A549 (cell line): ENCODE data around the gene KLHL3.

ENCODE experiments used
- CHD2 ChIP-seq: fragments of 150-350 bp; IDR thresholded peaks from 2 replicates; pipeline ENCODE4 v1.6.1; 2014; ENCODE audit warnings: low read length; ENCODE audit not compliant: partially characterized antibody
- EHMT2 ChIP-seq: fragments of 200-600 bp; sonication (generic); IDR thresholded peaks from 2 replicates; pipeline ENCODE4 v1.6.1; 2016; ENCODE audit warnings: antibody characterized with exemption, low read depth, mild to moderate bottlenecking, moderate library complexity
- EP300 ChIP-seq, 2 experiments: fragments of >200 bp; sonication (Bioruptor Twin); formaldehyde crosslinking; IDR thresholded peaks; 2 replicates in 1 of 2; 3 replicates in 1 of 2; pipeline ENCODE4 v1.6.1; 2016 to 2017
- POLR2A ChIP-seq: IDR thresholded peaks from 2 replicates; pipeline ENCODE4 v1.6.1; 2012; ENCODE audit warnings: mild to moderate bottlenecking, low read length
- RAD21 ChIP-seq, 2 experiments: fragments of >200 bp in 1 of 2; sonication (Bioruptor Twin) in 1 of 2; formaldehyde crosslinking in 1 of 2; IDR thresholded peaks in 1 of 2; conservative IDR thresholded peaks in 1 of 2; 2 replicates in 1 of 2; 3 replicates in 1 of 2; pipeline ENCODE4 v1.6.1; 2012 to 2018; ENCODE audit warnings: inconsistent platforms in 1 of 2
- RCOR1 ChIP-seq: fragments of 150-350 bp; IDR thresholded peaks from 2 replicates; pipeline ENCODE4 v1.6.1; 2014; ENCODE audit warnings: antibody characterized with exemption, low read length, low read depth
- TF ChIP-seq, protein P1 (sequence below): IDR thresholded peaks from 2 replicates; pipeline ENCODE4 v1.6.1; 2012
- TF ChIP-seq, protein P2 (sequence below): fragments of >200 bp; sonication (Bioruptor Twin); formaldehyde crosslinking; IDR thresholded peaks from 3 replicates; pipeline ENCODE4 v1.5.1; 2016
- TF ChIP-seq, protein P3 (sequence below): IDR thresholded peaks from 2 replicates; pipeline ENCODE4 v1.6.1; 2012
- TF ChIP-seq, protein P4 (sequence below): fragments of 150-350 bp; IDR thresholded peaks from 2 replicates; pipeline ENCODE4 v1.6.1; 2014; ENCODE audit warnings: low read depth, mild to moderate bottlenecking, low read length
- TF ChIP-seq, protein P5 (sequence below): fragments of 200-600 bp; sonication (generic); IDR thresholded peaks from 2 replicates; pipeline ENCODE4 v1.6.1; 2016; ENCODE audit warnings: antibody characterized with exemption, mild to moderate bottlenecking, moderate library complexity
- TF ChIP-seq, protein P6 (sequence below): fragments of >200 bp; sonication (Bioruptor Twin); formaldehyde crosslinking; IDR thresholded peaks from 3 replicates; pipeline ENCODE4 v1.6.1; 2016

DNA sequence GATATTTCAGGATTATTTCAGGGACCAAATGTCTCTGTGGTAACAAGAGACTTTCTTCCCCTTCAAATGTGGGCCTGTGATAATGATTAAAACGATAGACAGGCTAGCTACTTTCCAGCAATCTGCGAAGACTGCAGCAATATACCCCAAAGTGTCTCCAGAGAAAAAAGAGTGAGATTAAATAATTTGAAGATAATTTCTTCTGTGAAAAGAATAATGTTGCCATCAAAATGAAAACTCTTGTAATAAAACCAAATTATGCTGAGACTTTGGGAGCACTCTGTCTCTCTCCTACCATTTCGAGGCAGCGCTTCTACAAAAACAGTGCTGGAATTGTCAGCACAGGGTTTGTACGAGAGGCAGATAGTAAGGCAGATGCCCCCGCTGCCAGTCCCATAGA, 132.5 kb downstream of the KLHL3 start:
- TF ChIP-seq, protein P1, sequence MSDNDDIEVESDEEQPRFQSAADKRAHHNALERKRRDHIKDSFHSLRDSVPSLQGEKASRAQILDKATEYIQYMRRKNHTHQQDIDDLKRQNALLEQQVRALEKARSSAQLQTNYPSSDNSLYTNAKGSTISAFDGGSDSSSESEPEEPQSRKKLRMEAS, result no peak
- TF ChIP-seq, protein P2, sequence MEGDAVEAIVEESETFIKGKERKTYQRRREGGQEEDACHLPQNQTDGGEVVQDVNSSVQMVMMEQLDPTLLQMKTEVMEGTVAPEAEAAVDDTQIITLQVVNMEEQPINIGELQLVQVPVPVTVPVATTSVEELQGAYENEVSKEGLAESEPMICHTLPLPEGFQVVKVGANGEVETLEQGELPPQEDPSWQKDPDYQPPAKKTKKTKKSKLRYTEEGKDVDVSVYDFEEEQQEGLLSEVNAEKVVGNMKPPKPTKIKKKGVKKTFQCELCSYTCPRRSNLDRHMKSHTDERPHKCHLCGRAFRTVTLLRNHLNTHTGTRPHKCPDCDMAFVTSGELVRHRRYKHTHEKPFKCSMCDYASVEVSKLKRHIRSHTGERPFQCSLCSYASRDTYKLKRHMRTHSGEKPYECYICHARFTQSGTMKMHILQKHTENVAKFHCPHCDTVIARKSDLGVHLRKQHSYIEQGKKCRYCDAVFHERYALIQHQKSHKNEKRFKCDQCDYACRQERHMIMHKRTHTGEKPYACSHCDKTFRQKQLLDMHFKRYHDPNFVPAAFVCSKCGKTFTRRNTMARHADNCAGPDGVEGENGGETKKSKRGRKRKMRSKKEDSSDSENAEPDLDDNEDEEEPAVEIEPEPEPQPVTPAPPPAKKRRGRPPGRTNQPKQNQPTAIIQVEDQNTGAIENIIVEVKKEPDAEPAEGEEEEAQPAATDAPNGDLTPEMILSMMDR, result no peak
- TF ChIP-seq POLR2A (no peak), EHMT2 (no peak), CHD2 (no peak), RAD21 (conservative IDR thresholded peaks at IDR 0.05 in 1 of 2, IDR thresholded peaks at IDR 0.05 in 1 of 2) (no peak), RCOR1 (no peak), EP300 (IDR thresholded peaks at IDR 0.05) (no peak)
- TF ChIP-seq, protein P3, sequence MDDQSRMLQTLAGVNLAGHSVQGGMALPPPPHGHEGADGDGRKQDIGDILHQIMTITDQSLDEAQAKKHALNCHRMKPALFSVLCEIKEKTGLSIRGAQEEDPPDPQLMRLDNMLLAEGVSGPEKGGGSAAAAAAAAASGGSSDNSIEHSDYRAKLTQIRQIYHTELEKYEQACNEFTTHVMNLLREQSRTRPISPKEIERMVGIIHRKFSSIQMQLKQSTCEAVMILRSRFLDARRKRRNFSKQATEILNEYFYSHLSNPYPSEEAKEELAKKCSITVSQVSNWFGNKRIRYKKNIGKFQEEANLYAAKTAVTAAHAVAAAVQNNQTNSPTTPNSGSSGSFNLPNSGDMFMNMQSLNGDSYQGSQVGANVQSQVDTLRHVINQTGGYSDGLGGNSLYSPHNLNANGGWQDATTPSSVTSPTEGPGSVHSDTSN, result no peak
- TF ChIP-seq, protein P4, sequence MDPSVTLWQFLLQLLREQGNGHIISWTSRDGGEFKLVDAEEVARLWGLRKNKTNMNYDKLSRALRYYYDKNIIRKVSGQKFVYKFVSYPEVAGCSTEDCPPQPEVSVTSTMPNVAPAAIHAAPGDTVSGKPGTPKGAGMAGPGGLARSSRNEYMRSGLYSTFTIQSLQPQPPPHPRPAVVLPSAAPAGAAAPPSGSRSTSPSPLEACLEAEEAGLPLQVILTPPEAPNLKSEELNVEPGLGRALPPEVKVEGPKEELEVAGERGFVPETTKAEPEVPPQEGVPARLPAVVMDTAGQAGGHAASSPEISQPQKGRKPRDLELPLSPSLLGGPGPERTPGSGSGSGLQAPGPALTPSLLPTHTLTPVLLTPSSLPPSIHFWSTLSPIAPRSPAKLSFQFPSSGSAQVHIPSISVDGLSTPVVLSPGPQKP, result no peak
- TF ChIP-seq, protein P5, sequence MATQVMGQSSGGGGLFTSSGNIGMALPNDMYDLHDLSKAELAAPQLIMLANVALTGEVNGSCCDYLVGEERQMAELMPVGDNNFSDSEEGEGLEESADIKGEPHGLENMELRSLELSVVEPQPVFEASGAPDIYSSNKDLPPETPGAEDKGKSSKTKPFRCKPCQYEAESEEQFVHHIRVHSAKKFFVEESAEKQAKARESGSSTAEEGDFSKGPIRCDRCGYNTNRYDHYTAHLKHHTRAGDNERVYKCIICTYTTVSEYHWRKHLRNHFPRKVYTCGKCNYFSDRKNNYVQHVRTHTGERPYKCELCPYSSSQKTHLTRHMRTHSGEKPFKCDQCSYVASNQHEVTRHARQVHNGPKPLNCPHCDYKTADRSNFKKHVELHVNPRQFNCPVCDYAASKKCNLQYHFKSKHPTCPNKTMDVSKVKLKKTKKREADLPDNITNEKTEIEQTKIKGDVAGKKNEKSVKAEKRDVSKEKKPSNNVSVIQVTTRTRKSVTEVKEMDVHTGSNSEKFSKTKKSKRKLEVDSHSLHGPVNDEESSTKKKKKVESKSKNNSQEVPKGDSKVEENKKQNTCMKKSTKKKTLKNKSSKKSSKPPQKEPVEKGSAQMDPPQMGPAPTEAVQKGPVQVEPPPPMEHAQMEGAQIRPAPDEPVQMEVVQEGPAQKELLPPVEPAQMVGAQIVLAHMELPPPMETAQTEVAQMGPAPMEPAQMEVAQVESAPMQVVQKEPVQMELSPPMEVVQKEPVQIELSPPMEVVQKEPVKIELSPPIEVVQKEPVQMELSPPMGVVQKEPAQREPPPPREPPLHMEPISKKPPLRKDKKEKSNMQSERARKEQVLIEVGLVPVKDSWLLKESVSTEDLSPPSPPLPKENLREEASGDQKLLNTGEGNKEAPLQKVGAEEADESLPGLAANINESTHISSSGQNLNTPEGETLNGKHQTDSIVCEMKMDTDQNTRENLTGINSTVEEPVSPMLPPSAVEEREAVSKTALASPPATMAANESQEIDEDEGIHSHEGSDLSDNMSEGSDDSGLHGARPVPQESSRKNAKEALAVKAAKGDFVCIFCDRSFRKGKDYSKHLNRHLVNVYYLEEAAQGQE, result no peak
- TF ChIP-seq, protein P6, sequence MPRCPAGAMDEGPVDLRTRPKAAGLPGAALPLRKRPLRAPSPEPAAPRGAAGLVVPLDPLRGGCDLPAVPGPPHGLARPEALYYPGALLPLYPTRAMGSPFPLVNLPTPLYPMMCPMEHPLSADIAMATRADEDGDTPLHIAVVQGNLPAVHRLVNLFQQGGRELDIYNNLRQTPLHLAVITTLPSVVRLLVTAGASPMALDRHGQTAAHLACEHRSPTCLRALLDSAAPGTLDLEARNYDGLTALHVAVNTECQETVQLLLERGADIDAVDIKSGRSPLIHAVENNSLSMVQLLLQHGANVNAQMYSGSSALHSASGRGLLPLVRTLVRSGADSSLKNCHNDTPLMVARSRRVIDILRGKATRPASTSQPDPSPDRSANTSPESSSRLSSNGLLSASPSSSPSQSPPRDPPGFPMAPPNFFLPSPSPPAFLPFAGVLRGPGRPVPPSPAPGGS, result no peak
